ENCODE data around the gene KLHL25.

The KLHL25 gene

DNA sequence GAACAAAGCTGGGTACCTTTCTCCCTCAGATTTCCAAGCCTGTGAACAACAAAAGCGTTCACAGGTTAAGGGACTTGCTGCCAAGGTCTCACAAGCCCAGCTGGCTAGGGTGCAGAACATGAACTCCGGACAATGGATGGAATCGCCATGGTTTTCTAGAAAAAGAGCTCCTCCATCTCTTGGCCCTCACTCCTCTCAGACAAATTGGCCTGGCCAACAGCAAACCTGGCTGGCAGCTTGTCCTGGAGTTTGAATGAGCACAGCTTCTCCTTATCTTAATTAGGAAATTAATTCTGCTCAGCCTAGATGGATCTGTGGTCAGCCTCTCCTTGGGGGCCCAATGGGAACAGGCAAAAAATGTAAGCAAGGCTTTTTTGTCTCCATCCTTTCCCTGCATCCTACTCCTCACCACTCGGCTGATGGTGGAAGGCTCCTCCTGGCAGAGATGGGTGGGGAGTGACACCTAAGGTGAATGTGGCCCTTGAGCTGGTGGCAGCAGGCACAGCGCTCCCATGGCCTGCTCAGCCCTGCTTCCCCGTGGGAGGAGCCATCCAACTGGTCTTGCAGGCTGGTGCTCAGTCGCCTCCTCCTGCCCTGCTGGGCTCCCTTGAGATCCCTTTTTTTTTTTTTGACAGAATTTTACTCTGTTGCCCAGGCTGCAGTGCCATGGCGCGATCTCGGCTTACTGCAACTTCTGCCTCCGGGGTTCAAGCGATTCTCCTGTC, 5.8 kb downstream of the KLHL25 start:
- H3K36me3 ChIP-seq (ENCODE audit: control insufficient read depth, insufficient read depth, low read length) = no peaks in the 10 kb centered on the region; the same call in 1 of the 2 replicates
- H3K4me3 ChIP-seq (ENCODE audit: low read depth, low read length) = no peak overlapping the region
- no peaks in the 10 kb centered on the region for H3K27me3 ChIP-seq (ENCODE audit: control insufficient read depth, insufficient read depth, low read length)
- peaks cover 42% of the 10 kb centered on the region for H3K4me1 ChIP-seq (ENCODE audit: control insufficient read depth, insufficient read depth, low read length)
- no peak overlapping the region for H3K9ac ChIP-seq (ENCODE audit: low read length)
- no peak overlapping the region for H3K27ac ChIP-seq (ENCODE audit: low read depth, low read length)
- H3K9me3 ChIP-seq (ENCODE audit: control insufficient read depth, insufficient read depth, low read depth, low read length) = no peaks in the 10 kb centered on the region

DNA sequence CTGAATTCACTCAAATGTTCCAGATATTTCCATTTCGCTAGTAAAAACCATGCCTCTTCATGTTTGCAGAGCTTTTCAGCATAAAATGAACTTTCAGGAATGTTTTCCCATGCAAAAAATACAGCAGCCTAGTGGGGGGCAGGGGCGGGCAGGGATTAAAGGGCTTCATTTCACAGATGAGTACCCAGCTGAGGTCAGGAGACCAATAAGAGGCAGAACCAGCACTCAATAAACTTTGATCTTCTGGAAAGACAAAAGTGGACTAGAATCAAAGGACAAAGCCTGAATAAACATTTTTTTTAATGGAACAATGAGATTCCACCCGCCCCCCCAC, 8.0 kb downstream of the KLHL25 start:
- Histone ChIP-seq H3K27ac (ENCODE audit: low read depth, low read length) (0 out of 2 replicates have a peak overlapping the region, but pooled peaks have one; percentile 33), H3K9ac (ENCODE audit: low read length) (no peak overlapping the region)

DNA sequence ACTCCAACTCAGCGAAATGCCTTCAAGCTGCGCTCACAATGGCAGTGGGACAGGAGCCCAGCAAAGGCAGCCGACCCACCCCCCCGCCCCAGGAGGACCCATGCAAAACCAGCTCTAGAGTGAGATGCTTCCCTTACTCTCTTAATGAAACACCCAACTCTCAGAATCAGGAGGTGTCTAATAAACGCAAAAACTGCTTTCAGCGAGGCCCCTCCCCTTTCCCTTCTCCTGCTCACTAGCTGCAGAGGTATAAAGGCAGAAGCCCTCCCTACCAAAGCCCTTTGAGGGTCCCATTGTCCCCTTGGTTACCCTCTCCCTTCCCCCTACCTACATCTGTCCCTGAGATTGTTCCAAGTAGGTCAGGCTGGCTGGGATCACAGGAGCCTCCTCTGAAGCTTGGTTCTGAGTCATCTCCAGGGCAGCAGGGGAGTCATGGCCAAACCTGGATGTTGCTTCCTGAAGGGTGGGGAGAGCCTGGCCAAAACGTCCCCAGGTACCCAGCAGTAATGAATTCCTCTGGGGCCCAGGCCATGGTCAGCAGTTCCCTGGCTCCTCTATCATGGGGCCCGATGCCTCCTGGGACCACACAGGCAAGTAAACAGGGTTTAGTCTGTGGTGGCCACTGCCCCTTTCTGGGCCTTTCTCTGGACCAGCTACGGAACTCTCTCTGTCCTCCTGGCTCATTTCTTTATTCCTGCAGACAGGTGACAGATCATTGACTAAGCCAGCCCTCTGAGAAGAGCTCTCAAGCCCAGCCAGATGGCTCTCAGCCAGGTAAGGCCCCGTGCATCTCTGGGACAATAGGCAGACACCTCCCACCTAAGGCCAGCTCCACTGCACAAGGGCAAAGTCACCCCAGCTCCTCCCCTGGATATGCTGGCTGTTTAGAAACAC, 8.6 kb downstream of the KLHL25 start:
- Histone ChIP-seq H3K27me3 (ENCODE audit: control insufficient read depth, insufficient read depth, low read length) (no peaks in the 10 kb centered on the region), H3K9ac (ENCODE audit: low read length) (no peak overlapping the region), H3K9me3 (ENCODE audit: control insufficient read depth, insufficient read depth, low read depth, low read length) (no peaks in the 10 kb centered on the region), H3K4me3 (ENCODE audit: low read depth, low read length) (no peak overlapping the region), H3K36me3 (ENCODE audit: control insufficient read depth, insufficient read depth, low read length) (no peaks in the 10 kb centered on the region; the same call in 1 of the 2 replicates), H3K4me1 (ENCODE audit: control insufficient read depth, insufficient read depth, low read length) (peaks cover 28% of the 10 kb centered on the region), H3K27ac (ENCODE audit: low read depth, low read length) (0 out of 2 replicates have a peak overlapping the region, but pooled peaks have one; percentile 33)

More for the DNA sequence above, 8.0 kb downstream of the KLHL25 start:
- Histone ChIP-seq H3K9me3 (ENCODE audit: control insufficient read depth, insufficient read depth, low read depth, low read length) (no peaks in the 10 kb centered on the region), H3K36me3 (ENCODE audit: control insufficient read depth, insufficient read depth, low read length) (no peaks in the 10 kb centered on the region; the same call in 1 of the 2 replicates), H3K27me3 (ENCODE audit: control insufficient read depth, insufficient read depth, low read length) (no peaks in the 10 kb centered on the region), H3K4me1 (ENCODE audit: control insufficient read depth, insufficient read depth, low read length) (peaks cover 28% of the 10 kb centered on the region), H3K4me3 (ENCODE audit: low read depth, low read length) (no peak overlapping the region)

DNA sequence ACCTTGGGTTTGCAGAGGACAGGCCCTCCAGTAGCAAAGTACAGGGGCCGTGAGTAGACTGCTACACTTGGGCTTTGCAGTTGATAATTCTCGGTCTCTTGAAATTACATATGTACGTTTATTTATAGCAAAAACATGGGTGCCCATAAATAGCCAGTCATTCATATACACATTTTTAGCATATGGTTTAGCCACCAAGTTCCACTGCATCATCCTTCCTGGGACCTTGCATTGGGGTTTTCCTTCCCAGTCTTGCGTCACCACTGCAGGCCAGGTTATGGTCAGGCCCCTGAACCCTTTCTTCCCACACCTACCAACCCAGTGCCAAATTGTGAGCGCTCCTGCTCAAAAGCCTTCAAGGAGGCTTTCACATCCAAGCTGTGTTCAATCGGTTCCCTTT, 12.7 kb downstream of the KLHL25 start:
- Histone ChIP-seq H3K27me3 (ENCODE audit: control insufficient read depth, insufficient read depth, low read length) (no peaks in the 10 kb centered on the region), H3K9ac (ENCODE audit: low read length) (no peak overlapping the region), H3K27ac (ENCODE audit: low read depth, low read length) (no peak overlapping the region), H3K9me3 (ENCODE audit: control insufficient read depth, insufficient read depth, low read depth, low read length) (no peaks in the 10 kb centered on the region), H3K4me1 (ENCODE audit: control insufficient read depth, insufficient read depth, low read length) (peaks cover 17% of the 10 kb centered on the region), H3K36me3 (ENCODE audit: control insufficient read depth, insufficient read depth, low read length) (no peaks in the 10 kb centered on the region; the same call in 1 of the 2 replicates), H3K4me3 (ENCODE audit: low read depth, low read length) (no peak overlapping the region)

DNA sequence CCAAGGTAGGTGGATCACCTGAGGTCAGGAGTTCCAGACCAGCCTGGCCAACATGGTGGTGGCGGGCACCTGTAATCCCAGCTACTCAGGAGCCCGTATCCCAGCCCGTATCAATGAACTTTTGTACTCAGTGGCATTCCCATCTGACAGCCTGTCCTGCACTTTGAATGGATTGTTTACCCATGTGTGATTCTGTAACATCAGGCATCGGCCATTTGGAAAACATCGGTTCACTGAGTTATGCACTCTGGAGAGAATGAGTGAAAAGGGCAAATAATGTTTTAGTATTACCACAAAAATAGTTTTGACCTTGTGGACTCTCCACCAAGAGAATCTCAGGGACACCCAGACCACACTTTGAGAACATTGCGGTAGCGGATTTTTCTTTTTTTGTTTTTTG, 13.6 kb downstream of the KLHL25 start:
- no peaks in the 10 kb centered on the region; the same call in 1 of the 2 replicates for H3K36me3 ChIP-seq (ENCODE audit: control insufficient read depth, insufficient read depth, low read length)
- no peak overlapping the region for H3K9ac ChIP-seq (ENCODE audit: low read length)
- no peak overlapping the region for H3K4me3 ChIP-seq (ENCODE audit: low read depth, low read length)
- H3K27me3 ChIP-seq (ENCODE audit: control insufficient read depth, insufficient read depth, low read length) = no peaks in the 10 kb centered on the region
- no peak overlapping the region for H3K27ac ChIP-seq (ENCODE audit: low read depth, low read length)
- H3K9me3 ChIP-seq (ENCODE audit: control insufficient read depth, insufficient read depth, low read depth, low read length) = no peaks in the 10 kb centered on the region
- H3K4me1 ChIP-seq (ENCODE audit: control insufficient read depth, insufficient read depth, low read length) = peaks cover 10% of the 10 kb centered on the region

DNA sequence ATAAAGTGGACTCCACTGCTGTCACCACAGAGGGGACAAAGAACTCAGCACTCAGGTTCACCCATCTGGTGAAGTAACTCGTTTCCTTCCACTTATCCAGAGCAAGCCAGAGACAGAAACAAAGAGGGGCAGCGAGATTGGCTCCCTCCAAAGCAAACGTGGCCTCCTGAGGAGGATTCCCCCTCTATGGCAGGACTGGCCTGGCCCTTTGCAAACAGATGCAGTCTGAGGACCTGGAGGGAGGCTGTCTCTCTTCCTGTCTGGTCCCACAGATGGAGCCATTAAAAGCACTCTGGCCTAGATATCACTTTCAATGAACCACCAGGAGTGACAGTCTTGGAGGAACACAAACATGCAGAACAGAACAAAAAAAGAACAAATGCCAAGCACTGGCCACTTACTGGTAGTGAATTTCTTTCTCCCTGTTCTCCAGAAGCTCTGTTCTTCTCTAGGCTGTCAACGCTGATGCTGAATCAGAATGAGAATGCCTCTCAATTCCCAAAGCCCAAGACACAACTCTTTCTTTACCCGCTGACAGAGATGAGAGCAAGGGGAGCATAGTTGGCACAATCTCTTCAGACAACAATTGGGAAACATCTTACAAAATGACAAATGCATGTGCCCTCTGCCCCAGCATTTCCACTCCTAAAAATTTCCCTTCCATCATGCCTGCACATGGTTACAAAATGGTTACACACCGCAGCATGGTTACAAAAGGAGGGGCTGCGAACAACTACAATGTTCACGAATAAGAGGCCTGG, 14.3 kb downstream of the KLHL25 start:
- no peaks in the 10 kb centered on the region; the same call in 1 of the 2 replicates for H3K36me3 ChIP-seq (ENCODE audit: control insufficient read depth, insufficient read depth, low read length)
- no peaks in the 10 kb centered on the region for H3K27me3 ChIP-seq (ENCODE audit: control insufficient read depth, insufficient read depth, low read length)
- no peaks in the 10 kb centered on the region for H3K9me3 ChIP-seq (ENCODE audit: control insufficient read depth, insufficient read depth, low read depth, low read length)
- no peak overlapping the region for H3K27ac ChIP-seq (ENCODE audit: low read depth, low read length)
- peaks cover 3% of the 10 kb centered on the region for H3K4me1 ChIP-seq (ENCODE audit: control insufficient read depth, insufficient read depth, low read length)
- H3K9ac ChIP-seq (ENCODE audit: low read length) = no peak overlapping the region
- H3K4me3 ChIP-seq (ENCODE audit: low read depth, low read length) = no peak overlapping the region

DNA sequence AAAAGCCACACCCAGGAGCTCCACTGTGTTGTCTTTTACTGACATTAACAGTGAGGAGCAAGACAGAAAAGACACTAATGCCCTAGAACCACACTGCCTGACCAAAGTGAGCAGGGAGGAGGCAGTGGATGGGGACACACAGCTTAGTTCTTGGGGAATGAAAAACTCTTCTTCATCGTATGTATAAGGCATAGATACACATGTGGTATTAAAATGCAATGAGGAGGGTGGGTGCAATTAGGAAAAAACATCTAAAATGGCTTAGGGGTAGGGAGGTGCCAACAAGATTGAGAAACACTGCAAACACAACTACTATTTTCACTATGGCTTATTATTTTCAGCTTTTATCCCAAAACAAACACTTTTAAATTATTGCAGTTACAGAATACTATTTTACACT, 15.5 kb downstream of the KLHL25 start:
- H3K9me3 ChIP-seq (ENCODE audit: control insufficient read depth, insufficient read depth, low read depth, low read length) = no peaks in the 10 kb centered on the region
- no peak overlapping the region for H3K27ac ChIP-seq (ENCODE audit: low read depth, low read length)
- H3K4me3 ChIP-seq (ENCODE audit: low read depth, low read length) = no peak overlapping the region
- no peaks in the 10 kb centered on the region for H3K27me3 ChIP-seq (ENCODE audit: control insufficient read depth, insufficient read depth, low read length)
- no peaks in the 10 kb centered on the region for H3K4me1 ChIP-seq (ENCODE audit: control insufficient read depth, insufficient read depth, low read length)
- no peaks in the 10 kb centered on the region for H3K36me3 ChIP-seq (ENCODE audit: control insufficient read depth, insufficient read depth, low read length)
- no peak overlapping the region for H3K9ac ChIP-seq (ENCODE audit: low read length)

DNA sequence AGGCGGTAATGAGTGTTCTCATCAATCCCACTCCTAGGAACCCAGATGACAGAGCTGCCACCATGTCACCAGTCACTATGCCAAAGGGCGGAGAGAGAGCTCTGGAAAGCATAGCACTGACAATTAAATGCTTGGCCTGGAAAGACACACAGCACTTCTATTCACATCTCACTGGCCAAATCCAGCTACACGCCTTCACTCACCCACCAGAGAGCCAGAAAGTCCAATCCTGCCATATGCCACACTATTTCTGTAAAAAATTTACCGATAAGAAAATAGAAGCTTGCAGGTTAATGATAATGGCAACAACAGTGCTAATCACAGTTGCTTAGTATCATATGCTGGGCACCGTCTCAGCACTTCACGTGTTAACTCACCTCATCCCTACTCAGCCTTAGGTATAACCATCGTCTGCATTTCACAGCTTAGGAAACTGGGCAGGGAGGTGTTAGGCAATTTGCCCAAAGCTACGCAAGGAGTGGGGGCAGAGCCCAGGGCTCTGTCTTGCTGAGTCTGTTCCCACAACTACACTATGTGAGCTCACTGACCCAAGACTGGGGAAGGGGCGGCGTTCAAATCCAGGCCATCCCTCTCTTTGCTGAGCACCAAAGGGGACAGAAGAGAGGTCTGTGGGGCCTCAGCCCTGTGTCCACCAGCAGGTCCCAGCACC, 16.5 kb downstream of the KLHL25 start:
- no peak overlapping the region for H3K9ac ChIP-seq (ENCODE audit: low read length)
- H3K27me3 ChIP-seq (ENCODE audit: control insufficient read depth, insufficient read depth, low read length) = no peaks in the 10 kb centered on the region
- no peak overlapping the region for H3K27ac ChIP-seq (ENCODE audit: low read depth, low read length)
- no peaks in the 10 kb centered on the region for H3K9me3 ChIP-seq (ENCODE audit: control insufficient read depth, insufficient read depth, low read depth, low read length)
- H3K36me3 ChIP-seq (ENCODE audit: control insufficient read depth, insufficient read depth, low read length) = no peaks in the 10 kb centered on the region
- no peak overlapping the region for H3K4me3 ChIP-seq (ENCODE audit: low read depth, low read length)
- H3K4me1 ChIP-seq (ENCODE audit: control insufficient read depth, insufficient read depth, low read length) = no peaks in the 10 kb centered on the region

DNA sequence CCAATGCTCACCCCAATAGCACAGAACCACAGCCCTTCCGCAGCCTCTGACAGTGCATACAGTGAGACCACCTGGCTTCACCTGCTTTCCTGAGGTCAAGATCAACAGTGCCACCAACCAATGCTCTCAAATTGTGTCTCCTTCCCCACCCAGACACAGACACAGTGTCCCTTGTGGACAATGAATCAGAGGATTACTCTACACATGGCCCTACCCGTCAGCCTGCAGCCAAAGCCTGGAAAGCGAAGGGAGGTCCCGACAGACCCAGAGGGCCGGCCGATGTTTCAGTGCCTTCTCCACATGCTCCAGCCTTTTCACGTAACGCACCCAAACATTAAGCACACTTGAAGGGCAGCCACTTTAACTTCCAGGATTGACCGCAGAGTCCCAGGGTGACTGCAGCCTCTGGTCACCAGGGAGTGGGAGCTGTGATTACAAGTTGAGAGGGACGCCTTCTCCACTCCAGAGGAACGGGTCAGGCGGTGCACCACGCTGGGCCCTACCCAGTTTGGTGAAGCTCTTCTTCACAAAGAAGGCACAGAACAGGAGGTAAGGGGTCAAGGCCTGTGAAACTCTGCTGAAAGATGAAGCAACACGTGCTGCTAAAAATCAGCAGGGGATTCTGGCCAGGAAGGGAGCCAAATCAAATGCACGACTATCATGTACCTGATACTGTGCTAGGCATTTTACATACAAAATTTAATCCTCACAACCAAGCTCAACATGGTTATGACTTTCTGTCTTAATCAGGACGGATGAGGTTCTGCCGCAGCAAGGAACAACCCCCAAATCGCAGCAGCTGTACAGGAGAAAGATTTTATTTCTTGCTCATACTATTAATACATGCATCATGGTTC, 17.2 kb downstream of the KLHL25 start:
- Histone ChIP-seq H3K36me3 (ENCODE audit: control insufficient read depth, insufficient read depth, low read length) (no peaks in the 10 kb centered on the region), H3K27me3 (ENCODE audit: control insufficient read depth, insufficient read depth, low read length) (no peaks in the 10 kb centered on the region), H3K9me3 (ENCODE audit: control insufficient read depth, insufficient read depth, low read depth, low read length) (no peaks in the 10 kb centered on the region), H3K9ac (ENCODE audit: low read length) (no peak overlapping the region), H3K4me3 (ENCODE audit: low read depth, low read length) (no peak overlapping the region), H3K4me1 (ENCODE audit: control insufficient read depth, insufficient read depth, low read length) (no peaks in the 10 kb centered on the region), H3K27ac (ENCODE audit: low read depth, low read length) (no peak overlapping the region)

DNA sequence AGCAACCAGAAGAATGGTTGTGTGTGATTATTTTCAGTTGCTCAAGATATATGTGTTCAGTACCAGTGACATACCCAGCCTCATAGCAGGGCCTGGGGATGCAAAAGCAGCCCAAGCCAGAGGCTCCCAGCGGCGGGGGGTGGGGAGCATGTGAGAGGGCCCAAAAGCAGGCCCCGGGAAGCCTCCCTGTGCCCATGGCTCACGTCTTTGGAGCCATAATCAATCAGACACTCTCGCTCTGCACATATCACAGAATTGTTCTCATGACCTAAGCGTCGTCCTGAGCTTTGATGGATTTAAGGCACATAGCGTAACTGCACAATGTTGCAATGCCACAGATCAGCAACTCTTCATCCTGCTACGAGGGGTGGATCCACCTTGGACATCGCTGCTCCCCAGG, 20.8 kb downstream of the KLHL25 start:
- Histone ChIP-seq H3K27me3 (ENCODE audit: control insufficient read depth, insufficient read depth, low read length) (no peaks in the 10 kb centered on the region), H3K9me3 (ENCODE audit: control insufficient read depth, insufficient read depth, low read depth, low read length) (no peaks in the 10 kb centered on the region), H3K27ac (ENCODE audit: low read depth, low read length) (no peak overlapping the region), H3K9ac (ENCODE audit: low read length) (no peak overlapping the region), H3K4me3 (ENCODE audit: low read depth, low read length) (no peak overlapping the region), H3K4me1 (ENCODE audit: control insufficient read depth, insufficient read depth, low read length) (0 out of 2 replicates have a peak, but pooled peaks cover 2% of the 10 kb centered on the region), H3K36me3 (ENCODE audit: control insufficient read depth, insufficient read depth, low read length) (peaks cover 6% of the 10 kb centered on the region)
